Uterus (tissue), 2 donors: ENCODE results near the gene GAREM2.

Experiments
- CTCF ChIP-seq, 4 experiments: fragments of 200-600 bp in 2 of 4; fragments of 450-650 bp in 2 of 4; sonication (generic) in 2 of 4; IDR thresholded peaks; one replicate each; pipeline ENCODE4 v1.5.1; 2016 to 2019; ENCODE audit warnings: antibody characterized with exemption in 4 of 4, mild to moderate bottlenecking in 2 of 4, moderate library complexity in 1 of 4
- POLR2A ChIP-seq, 2 donors: fragments of 450-650 bp; IDR thresholded peaks; one replicate each; pipeline ENCODE4 v1.6.1; 2016; ENCODE audit warnings: antibody characterized with exemption in 2 of 2, mild to moderate bottlenecking in 1 of 2, moderate library complexity in 1 of 2

DNA sequence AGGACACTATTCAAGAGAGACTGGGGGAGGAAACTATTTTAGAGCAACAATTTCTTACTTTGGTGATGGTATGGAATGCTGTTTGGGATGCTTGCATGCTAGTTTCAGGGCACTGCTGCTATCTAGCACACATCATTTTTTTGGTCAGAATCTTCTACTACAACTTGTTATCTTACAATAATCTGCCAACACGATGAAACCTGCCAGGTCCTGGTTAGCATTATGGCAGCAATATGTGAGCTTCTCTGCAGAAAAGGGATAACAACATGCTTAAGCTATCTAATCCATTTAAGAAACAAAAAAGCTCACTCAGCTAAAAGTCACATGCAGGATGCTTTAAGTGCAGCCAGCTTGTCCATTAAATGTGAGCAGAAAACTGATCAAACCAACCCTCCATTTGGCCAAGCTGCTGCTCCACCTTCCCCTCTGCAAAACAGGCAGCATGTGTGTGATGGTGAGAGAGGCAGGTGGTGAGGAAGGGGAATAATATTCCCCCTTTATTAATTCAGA, 30.1 kb downstream of the GAREM2 start:
- TF ChIP-seq CTCF (IDR thresholded peaks at IDR 0.05) (no peak), POLR2A (IDR thresholded peaks at IDR 0.05) (no peak)
